GM12801 (cell line): Measurements from ENCODE around the gene KCNQ4.

Experiments
- TF ChIP-seq, protein P1 (sequence below): IDR thresholded peaks from one replicate; pipeline ENCODE4 v1.5.1; 2011; ENCODE audit warnings: control low read depth; ENCODE audit not compliant: insufficient read length; ENCODE audit errors: extremely low read depth

Gene KCNQ4

DNA sequence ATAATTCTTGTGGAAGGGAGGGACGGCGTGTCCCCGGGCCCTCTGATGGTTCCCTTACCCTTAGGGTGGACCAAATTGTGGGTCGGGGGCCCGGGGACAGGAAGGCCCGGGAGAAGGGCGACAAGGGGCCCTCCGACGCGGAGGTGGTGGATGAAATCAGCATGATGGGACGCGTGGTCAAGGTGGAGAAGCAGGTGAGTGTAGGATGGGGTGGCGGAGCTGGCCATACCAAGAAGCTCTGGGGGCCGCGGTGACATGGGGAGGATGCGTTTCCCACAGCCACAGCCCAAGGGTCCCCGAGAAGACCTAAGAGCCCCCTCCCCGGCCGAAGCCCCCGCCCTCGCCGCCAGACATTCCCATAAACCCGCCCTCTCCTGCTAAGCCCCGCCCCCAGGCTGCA lies 54.0 kb downstream of the KCNQ4 start:
- TF ChIP-seq, protein P1, sequence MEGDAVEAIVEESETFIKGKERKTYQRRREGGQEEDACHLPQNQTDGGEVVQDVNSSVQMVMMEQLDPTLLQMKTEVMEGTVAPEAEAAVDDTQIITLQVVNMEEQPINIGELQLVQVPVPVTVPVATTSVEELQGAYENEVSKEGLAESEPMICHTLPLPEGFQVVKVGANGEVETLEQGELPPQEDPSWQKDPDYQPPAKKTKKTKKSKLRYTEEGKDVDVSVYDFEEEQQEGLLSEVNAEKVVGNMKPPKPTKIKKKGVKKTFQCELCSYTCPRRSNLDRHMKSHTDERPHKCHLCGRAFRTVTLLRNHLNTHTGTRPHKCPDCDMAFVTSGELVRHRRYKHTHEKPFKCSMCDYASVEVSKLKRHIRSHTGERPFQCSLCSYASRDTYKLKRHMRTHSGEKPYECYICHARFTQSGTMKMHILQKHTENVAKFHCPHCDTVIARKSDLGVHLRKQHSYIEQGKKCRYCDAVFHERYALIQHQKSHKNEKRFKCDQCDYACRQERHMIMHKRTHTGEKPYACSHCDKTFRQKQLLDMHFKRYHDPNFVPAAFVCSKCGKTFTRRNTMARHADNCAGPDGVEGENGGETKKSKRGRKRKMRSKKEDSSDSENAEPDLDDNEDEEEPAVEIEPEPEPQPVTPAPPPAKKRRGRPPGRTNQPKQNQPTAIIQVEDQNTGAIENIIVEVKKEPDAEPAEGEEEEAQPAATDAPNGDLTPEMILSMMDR = no peak

DNA sequence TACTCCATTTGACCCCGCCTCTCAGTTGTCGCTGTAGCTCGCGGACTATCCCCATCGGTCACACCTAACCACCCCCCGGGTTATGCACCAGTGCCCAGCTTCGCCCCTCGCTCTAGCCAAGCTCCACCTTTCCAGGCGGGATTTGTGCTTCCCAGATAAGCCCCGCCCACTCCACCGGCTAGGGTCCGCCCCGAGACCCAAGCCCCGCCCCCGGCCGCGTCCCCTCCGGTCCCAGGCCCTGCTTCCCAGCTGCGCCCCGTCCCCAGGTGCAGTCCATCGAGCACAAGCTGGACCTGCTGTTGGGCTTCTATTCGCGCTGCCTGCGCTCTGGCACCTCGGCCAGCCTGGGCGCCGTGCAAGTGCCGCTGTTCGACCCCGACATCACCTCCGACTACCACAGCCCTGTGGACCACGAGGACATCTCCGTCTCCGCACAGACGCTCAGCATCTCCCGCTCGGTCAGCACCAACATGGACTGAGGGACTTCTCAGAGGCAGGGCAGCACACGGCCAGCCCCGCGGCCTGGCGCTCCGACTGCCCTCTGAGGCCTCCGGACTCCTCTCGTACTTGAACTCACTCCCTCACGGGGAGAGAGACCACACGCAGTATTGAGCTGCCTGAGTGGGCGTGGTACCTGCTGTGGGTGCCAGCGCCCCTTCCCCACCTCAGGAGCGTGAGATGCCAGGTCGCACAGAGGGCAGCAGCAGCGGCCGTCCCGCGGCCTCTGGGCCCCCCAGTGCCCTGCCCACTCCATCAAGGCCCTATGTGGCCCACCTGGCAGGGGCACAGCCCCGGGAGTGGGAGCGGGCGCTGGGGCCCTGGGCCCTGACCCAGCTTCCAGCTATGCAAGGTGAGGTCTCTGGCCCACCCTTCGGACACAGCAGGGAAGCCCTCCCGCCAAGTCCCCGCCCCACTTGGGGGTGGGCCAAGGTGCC lies 54.7 kb downstream of the KCNQ4 start:
- TF ChIP-seq, protein P1 = no peak

DNA sequence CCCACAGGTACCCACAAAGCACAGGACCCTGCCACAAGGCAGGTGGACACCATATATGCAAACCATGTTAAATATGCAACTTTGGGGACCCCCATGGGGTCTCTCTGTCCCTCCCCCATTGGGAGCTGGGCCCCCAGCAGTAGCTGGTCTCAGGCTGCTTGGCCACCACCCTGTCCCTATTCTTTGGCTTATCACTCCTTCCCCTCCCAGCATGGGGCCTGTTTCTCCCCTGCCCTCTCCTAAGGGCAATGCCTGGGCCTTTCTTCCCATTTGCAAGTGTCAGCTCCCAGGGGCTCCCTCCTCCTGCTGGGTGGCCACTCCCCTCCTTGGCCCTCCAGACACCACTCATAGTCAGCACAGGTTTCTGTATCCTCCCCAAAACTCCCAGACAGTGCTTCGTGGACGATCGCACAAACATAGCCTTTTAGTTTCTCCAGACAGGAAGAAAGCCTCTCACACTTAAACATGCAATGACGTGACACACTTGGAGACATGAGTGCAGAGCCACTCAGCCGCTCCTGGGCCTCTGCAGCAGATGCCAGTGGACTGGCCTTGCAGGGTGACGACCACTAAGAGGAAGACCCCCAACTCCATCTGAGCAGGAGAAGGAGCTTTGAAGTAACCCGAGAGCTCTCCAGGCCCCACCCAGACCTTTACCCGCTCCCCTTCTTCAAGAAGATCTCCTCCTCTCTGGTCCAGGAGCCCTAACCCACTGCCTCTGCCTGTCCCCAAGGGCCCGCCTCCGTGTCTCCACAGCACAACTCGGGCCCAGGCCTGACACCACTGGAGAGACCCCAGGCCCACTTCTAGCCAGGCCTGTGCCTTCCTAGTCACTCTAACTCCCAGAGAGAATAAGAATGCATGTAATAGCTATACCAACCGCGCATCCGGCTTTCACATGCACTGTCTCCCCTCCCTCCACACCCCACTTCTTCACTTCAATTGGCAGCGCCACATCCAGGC lies 55.7 kb downstream of the KCNQ4 start:
- TF ChIP-seq, protein P1 = no peak

DNA sequence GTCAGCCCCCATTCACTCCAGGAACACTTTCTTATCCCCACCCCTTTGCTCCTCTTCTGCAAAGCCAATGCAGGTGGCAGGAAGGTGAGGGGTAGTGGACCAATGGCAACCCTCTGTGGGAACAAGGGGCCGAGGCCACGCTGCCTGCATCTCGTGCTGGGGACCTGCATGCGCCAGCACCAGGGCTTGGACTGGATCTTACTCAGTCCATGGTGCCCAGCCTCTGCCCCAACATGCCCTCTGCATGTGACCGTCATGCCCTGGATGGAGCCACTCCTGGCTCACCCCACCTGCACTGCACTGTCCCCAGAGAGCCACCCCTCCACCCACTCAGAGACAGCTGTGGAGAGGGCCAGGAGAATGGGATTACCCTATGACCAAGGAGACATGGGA lies 56.4 kb downstream of the KCNQ4 start:
- TF ChIP-seq, protein P1 = no peak

DNA sequence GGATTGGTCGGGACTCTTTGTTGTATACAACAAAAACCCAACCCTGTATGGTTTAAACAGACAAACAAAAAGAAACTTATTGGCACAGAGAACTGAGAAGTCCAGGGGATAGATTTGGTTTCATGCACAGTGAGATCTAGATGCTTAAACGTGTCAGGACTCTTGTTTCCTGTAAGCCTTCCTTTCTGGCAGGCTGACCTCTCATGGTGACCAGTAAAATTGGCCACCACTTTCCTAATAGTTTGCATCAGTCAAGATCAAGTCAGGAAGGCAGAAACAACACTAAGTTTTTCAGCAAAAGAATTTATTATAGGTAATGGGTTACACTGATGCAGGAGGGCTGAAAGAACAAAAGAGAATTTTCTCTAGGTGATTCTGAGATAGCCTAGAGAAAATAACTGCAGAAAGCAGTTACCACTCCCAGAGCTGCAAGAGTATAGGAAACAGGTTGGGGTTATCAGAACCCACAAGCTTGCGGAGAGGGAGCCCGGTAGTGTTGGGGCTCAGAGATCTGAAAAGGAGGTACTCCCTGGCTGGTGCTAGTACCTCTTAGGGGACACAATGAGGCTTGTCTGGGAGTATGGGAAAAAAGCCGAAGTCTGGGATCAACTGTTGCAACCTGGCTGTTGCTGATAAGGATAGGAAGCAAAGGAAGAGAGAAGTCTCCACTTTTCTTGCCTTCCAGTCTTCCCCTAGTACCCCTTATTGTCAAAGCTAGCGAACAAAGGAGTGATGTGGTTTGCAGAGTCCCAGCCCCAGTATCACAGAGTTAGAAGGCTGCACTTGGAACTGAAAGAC lies 57.1 kb downstream of the KCNQ4 start:
- TF ChIP-seq, protein P1 = no peak

DNA sequence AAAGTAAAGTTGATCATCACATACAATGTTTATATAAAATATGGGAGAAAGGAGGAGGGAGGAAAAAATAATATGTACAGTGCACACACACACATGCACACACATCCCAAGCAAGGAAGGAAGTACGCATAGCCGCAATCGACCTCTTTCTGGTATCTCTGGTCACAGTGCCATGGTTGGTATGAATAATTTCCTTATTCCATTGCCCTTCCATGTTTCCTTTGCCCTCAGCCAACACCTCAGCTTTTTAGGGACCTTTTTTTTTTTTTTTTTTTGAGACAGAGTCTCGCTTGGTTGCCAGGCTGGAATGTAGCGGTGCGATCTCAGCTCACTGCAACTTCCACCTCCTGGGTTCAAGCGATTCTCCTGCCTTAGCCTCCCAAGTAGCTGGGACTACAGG lies 58.0 kb downstream of the KCNQ4 start:
- TF ChIP-seq, protein P1 = no peak
